ENCODE data around the gene ADAMTS2.

Gene ADAMTS2

DNA sequence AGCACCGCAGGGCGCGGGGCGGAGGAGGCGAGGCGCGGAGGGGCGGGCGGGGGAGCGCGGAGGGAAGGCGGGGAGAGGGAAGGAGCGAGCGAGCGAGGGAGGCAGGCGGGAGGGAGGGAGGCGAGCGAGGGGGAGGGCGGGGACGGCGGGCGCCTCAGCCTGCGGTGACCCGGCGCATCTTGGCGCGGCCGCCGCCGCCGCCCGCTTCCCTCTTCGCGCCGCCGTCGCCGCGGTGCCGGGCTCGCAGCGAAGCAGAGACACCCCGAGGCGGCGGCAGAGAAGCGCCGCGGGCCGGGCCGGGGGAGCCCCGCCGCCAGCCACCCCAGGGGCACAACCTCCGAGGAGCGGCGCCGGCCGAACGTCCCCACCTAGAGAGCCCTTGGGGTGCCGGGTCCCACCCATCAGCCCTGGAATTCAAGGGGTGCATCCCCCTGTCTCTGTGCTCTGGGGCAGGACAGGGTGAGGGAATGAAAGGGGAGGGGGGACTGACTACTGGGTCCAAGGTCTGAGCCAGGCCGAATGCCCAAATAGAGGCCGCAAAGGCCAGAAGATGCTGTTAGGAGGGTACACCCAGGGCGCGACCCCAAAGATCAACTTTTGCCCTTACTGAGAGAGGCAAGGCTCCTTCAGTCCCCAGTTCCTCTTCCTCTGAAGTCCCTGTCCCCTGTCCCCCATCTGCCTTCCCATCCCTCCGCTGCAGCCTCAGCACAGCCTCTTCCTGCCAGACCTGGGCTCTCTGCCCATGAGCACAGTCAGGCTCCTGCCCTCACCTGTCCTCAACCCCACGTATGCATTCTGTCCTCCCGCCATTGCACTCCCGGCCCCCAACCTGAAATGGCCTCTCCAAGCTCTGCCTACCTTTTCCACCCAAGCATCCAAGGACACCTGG, at the start of gene ADAMTS2:
Gene ADAMTS2 (minus strand): TSS at position 29 of the 889 bp plus-strand sequence. CDS start 133 bp downstream, outside the sequence.
- no peak for DNase-seq

DNA sequence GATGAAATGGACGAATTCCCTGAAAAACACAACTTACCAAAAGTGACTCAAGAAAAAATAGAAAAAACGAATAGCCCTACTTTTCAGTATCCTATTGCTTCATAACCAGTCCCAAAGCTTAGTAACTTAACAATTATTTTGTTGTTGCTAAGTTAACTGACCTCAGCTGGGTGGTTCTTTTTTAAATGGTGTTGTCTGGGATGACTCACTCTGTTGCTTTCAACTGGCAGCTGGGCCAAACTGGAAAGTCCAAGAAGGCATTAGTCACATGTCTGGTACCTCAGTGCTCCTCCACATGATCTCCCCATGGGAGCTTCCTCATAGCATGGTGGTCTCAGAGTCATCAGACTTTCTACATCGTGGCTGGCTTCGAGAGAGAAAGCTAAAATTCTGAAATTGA, 47.8 kb upstream of the ADAMTS2 start:
- no peak for DNase-seq

DNA sequence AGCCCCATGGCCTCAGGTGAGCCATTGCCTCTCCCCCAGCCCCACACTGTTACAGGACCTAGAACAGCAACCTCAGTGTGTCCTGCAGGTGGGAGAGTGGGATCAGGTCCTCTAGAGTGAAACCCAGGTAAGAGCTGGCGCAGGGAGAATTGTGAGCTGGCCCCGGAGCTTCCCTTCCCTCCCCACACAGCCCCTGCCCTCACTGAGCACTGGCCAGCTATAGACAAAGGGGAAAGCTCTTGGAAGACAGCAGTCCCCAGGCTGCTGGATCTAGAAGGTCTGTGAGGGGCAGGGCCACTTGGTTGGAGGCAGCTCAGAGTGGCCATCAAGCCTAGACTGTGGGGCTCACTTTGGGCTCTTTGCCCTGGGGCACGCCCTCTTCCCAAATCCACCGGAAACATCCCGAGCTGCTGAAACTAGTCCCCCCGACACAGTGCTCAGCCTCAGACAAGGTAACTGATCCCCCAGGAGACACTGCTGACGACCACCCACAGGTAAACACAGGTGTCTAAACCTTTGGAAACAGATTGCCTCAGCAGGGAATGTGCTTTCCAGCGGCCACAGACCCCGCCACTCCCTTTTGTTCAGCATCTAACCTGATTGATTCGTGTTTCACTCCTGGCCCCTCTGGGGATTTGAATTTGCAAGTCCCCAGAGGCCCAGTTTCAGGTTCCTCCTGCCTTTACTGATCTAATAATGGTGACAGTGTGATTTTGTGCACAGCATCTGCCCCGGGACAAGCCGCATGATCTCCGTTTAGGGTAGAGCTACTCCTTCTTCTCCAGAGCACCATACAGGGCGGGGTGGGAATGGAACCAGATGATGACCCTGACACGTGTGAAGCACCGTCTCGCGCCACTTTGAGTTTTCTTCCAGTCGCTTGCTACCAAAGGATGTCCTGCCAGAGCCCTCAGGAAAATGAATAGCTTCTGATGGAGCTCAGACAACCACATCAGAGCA, 42.2 kb upstream of the ADAMTS2 start:
- DNase-seq = no peak

DNA sequence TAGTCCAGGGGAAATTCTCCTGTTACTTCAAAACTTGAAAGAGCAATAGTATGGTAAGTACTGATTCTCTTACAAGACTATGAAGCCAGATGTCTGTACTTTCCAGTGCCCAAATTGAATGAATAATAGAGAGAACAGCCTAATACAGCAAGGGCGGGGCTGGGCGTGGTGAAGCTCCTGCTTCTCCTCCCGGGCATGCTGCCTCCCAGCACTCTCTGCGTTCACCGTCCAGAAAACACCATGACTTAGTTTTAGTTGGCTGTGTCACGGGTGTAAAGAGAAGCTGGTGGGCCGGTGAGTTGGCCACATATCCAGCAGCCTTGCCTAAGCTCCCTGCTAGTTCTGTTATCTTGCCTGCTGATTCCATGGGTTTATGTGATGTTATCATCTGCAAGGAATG, 40.7 kb upstream of the ADAMTS2 start:
- DNase-seq = no peak

DNA sequence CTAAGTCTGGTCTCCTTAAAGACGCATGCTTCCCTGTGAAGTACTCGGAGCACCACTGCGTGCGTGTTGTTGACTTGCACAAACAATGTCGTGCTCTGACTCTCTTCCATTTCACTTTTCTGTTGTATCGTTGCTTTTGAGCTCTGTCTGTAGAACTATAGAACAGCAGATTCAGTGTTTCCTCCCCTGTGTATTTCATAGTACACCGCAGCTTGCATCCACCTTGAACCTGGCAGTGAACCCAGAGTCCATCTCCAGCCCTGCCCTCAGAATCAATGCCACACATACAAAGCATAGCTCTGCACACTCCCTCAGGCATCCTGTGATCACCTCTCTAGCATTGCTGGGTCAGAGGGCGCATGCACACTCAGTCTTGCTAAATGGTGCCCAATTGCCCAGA, 37.2 kb upstream of the ADAMTS2 start:
- no peak for DNase-seq

DNA sequence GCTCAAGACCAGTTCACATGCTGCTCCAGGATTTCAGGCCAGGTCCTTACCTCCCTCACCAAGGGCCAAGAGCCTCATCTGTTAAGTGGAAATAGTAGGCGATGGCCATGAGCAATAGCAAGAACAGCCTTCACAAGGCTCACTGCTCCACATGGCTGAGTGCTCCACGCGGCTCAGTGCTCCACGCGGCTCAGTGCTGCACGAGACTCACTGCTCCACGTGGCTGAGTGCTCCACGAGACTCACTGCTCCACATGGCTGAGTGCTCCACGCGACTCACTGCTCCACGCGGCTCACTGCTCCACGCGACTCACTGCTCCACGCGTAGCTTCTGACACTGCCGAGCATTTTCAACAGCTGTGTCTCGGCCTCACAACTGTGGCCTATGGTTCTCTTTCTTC, 36.4 kb upstream of the ADAMTS2 start:
- no peak for DNase-seq

DNA sequence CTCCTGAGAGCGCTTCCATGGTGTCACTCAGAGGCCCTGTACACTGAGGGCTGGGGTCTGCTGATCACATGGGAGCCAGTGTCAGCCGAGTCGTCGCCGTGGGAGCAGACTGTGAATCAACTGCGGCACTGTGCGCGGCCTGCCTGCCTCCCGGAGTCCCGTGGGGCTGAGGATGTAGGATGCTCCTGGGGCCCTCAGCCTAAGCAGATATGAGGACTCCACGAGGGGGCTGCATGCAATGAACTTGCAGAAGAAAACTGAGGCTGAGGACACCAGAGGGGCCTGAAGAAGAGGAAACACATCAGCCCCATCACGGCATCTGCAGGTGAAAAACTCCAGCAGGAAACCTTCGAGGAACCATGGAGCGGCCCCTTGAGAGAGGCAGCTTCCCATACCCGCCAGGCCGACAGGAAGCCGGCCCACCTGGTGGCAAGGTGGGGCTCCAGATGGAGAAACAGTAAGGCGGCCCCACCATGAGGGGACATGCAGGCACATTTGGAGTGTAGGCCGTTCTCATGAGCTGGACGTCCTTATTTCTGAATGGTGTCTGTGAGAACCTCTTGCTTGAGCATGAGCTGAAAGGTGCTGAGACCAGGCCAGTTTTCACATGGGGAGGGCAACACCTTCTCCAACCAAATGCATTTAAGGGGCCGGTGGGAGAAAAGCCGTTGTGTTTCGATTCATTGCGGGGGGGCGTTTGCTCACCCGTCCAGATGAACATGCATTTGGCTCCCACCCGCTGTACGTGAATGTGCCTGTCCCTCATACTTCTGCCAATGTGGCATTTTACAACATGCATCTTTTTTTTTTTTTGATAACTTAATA, 35.2 kb upstream of the ADAMTS2 start:
- DNase-seq = no peak

DNA sequence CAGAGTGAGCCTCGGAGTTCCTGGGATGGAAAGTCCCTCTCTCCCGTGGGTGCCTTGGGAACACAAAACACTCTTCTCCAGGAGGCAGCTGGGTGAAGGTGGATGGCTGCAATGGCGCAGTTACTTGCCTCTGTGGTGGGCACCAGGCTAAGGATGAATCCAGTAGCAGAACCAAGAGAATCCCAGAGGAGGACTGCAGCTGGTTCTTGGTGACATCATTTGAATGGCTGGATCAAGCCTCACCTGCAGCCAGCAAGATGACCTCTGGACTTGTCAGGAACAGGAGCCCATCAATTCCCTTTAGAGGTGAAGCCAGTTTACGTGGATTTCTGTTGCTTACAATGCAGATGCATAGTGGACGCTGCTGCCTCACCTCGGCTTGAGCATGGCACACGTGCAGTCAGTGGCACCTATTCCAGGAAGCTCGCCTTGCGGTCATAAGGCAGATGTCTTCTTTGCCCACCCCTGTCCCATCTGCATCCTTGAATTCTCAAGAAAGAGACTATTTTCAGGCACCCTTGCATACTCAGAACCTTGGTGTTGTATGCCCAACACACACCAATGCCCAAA, 34.1 kb upstream of the ADAMTS2 start:
- DNase-seq = no peak

DNA sequence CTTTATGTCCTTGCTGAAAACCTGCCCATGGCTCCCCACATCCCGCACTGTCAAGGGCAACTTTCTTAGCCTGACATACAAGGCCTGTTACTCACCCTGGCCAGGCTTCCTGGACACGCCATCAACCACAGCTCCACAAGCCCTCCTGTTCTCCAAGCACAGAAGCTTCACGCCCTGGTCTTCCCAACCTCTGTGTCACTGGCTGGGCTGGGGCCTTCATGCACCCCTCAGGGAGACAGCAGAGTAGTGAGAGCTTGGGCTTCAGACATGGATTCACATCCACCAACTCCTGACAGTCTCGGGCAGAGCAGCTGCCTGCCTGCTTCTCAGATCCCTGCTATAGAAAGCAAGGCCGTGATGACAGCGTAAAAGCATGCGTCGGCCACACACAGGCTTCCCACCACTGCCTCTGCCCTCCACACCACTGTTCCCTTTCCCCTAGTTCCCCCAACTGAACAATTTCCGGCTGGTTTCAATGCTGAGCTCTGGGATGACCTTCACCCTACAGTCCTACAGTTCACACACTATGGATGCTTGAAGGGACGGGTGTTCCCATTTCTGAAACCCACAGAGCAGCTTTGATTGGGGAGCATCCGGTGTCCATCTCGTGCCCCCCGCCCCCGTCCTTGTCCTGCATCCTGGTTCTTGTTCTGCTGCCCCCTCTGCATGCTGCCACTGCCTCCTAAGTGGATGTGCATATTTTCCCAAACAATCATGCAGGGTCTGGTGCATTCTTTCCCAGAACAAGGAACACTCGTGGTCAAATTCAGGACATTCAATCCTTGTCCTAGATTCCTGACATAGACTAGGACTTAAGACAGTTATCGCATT, 33.4 kb upstream of the ADAMTS2 start:
- DNase-seq = no peak

DNA sequence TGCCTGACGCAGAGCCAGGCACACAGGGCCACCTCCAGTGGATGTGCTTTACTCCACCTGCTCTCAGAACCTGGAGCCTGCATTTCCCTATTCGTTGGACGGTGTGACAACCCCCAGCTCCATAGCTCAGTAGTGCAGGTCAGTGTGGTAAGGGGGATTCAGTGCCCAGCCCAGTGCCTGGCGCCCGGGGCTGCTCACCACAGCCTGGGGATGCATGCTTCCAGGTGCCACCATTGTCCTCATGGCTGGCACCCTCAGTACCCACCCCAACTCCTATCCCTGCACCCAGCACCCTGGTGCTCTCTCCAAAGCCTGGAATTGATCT, 32.8 kb upstream of the ADAMTS2 start:
- DNase-seq = no peak

DNA sequence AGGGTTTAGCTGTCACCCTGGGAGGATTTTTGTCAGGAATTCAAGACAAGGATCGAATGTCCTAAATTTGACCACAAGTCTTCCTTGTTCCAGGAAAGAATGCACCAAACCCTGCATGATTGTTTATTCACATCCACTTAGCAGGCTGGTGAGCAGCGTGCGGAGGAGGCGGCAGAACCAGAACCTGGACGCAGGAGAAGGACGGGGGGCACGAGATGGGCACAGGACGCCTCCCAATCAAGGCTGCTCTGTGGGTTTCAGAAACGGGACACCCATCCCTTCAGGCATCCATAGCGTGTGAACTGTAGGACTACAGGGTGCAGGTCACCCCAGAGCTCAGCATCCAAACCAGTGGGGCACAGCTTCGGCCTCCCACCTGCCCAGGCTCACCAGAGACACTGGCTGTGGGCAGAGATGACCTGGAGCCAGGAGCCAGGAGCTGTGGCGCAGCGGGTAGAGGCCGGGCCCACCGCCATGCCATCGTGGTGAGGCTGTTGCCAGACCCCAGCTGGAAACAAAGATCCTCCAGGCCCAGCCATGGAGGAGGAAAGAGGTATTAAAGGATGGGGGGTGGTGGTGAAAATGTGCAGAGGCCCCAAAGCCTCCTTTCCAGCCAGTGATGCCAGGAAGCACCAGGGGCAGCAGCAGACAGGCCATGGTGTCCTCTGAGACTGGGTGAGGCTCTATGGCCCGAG, 32.3 kb upstream of the ADAMTS2 start:
- DNase-seq = no peak

DNA sequence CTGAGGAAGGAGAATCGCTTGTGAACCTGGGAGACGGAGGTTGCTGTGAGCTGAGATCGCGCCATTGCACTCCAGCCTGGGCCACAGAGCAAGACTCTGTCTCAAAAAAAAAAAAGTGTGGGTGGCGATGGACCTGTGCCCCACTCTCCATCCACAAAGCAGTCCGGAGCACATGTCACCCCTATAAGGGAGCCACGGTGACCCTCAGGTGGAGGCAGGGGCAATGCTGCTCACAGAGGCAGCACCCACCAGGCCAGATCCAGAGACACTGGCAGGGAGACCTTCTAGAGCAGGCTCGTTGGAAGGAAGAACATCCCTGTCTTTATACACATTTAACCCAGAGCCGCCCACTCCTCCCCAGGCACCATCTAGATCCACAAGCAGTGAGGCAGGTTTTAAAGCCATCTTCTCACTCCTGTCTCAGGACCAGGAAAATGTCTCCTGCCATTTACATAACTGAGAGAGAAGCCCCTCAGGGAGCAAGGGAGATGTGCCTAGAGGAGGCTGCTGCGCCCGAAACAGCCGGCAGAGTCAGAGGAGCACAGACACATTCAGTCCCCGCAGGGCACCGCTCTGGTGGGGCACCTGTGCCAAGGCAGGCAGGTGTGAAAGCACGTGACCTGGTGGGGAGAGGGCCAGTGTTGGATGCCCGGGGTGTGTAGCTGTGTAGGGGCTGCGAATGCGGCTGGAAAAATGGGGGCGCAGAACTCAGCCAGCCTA, 31.6 kb upstream of the ADAMTS2 start:
- no peak for DNase-seq

DNA sequence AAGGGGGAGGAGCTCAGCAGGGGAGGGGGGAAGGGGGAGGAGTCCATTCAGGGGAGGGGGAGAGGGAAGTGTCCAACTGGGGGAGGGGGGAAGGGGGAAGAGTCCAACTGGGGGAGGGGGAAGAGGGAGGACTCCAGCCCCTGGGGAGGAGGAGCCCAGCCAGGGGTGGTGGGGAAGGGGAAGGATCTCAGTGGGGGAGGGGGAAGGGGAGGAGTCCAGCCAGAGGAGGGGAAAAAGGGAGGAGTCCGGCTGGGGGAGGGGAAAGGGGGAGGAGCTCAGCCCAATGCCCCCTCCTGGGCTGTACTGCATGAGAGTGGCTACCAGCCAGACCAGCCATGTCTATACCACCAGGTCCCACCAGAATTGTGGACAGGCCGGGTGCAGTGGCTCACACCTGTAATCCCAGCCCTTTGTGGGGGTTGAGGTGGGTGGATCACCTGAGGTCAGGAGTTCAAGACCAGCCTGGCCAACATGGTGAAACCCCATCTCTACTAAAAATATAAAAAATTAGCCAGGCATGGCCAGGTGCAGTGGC, 30.6 kb upstream of the ADAMTS2 start:
- no peak for DNase-seq

DNA sequence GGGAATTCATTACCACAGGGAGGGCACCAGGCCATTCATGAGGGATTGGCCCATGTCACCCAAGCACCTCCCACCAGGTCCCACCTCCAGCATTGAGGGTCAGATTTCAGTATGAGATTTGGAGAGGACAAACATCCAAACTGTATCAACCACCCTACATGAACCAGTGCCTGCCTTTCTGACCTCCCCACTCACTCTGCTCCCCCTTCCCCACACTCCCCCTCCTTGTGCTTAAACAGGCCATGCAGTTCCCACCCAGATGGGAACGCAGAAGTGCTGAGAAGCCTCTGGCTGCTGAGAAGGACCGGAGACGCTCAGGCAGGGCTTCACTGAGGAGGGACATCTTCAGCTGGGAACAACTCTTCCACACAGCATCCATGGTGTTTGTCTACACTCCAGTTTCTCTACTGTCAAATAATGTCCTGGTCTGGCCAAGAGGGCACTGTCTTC, 30.0 kb upstream of the ADAMTS2 start:
- no peak for DNase-seq

DNA sequence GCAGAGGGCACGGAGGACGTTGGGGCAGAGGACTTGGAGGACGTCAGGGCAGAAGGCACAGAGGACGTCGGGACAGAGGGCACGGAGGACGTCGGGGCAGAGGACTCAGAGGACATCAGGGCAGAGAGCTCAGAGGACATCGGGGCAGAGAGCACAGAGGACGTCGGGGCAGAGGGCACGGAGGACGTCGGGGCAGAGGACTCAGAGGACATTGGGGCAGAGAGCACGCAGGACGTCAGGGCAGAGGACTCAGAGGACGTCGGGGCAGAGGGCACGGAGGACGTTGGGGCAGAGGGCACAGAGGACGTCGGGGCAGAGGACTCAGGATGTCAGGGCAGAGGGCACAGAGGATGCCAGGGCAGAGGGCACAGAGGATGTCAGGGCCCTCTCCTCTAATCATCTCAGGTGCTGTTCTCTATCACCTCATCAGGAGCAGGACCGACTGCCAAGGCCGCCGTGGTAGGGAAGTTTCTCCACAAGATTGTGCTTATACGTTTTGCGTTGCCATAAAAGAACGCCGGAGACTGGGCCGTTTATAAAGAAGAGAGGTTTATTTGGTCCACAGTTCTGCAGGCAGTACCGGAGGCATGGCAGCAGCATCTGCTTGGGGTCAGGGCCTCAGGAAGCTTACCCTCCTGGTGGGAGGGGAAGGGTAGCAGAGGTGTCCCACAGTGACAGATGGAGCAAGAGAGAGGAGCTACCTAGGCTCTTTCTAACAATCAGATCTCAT, 29.4 kb upstream of the ADAMTS2 start:
- no peak for DNase-seq

DNA sequence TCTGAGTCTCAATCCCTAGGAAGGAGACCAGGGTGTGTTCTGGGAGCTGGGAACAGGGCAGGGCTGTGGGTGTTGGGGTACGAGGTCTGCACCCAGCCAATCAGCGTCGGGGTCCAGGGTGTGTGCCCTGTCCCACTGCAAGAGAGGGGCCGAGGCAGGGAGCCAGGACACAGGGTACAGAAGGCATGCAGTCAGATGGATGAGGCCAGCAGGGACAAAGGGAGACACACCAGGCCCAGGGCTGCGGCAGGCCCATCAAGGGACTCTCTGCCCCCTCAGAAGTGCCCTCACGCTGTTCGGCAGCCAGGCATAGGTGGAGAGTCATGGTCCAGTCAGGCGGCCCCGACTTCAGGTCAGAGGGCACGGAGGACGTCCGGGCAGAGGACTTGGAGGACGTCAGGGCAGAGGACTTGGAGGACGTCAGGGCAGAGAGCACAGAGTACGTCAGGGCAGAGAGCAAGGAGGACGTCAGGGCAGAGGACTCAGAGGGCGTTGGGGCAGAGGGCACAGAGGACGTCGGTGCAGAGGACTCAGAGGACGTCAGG, 28.8 kb upstream of the ADAMTS2 start:
- DNase-seq = no peak

DNA sequence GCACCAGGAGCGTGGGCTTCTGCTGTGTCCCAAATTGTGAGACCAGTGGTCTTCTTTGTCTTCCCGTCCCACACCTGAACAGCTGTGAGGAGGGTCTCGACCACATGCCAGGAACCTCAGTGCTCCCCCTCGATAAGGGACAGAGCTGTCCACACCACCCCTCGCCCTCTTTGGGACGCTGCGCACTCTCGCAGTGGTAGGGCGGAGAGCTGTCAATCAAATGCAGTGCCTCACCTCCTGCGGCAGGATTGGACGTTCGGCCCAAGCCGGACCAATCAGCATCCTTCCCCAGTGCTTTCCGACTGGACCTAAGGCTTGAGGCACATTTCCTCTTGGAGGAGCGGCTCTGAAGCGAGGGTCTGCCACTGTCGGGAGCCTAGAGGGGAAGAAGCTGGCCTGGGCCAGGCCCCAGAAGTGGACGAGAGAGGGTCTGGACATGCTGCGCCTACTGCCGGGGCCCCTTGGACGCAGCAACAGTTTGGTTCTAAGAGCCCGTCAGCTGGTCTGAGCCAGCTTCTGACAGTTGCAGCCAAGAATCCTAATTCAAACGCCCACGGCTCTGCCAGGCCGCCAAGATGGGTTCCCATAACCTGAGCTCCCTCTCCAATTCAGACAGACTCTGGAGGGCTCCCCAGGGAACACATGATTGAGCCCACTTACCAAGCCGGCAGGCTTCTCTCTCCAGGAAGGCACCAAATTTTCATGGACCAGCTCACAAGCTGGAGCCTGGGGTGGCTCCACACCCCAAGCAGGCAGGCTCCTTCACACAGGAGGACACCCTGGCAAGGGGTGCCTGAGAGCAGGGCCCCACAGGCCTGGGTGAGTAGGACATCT, 28.1 kb upstream of the ADAMTS2 start:
- DNase-seq = no peak
